Sigmoid colon (tissue), 4 donors: ENCODE results near the gene SPATA20.

ENCODE experiments used
- CTCF ChIP-seq, 4 experiments: fragments of 450-650 bp in 3 of 4; fragments of 200-600 bp in 1 of 4; IDR thresholded peaks; one replicate each; pipeline ENCODE4 v1.5.1; 2016 to 2019; ENCODE audit warnings: antibody characterized with exemption in 4 of 4, mild to moderate bottlenecking in 3 of 4, moderate library complexity in 2 of 4
- EP300 ChIP-seq, 4 donors: sonication (generic); formaldehyde crosslinking; IDR thresholded peaks; one replicate each; pipeline ENCODE4 v1.6.1; 2017; ENCODE audit warnings: antibody characterized with exemption in 4 of 4
- POLR2A ChIP-seq, 2 donors: fragments of 450-650 bp; IDR thresholded peaks; one replicate each; pipeline ENCODE4 v1.6.1; 2016; ENCODE audit warnings: antibody characterized with exemption in 2 of 2, mild to moderate bottlenecking in 2 of 2, moderate library complexity in 2 of 2
- POLR2AphosphoS5 ChIP-seq, 4 donors: sonication (generic); formaldehyde crosslinking; IDR thresholded peaks; one replicate each; pipeline ENCODE4 v1.6.1; 2017; ENCODE audit warnings: antibody characterized with exemption in 4 of 4

- no peak for TF ChIP-seq CTCF (IDR thresholded peaks at IDR 0.05)
- TF ChIP-seq POLR2A (IDR thresholded peaks at IDR 0.05), result no peak
- TF ChIP-seq POLR2AphosphoS5 (IDR thresholded peaks at IDR 0.05), result no peak
- no peak for TF ChIP-seq EP300 (IDR thresholded peaks at IDR 0.05)
These were observed 23.8 kb upstream of the SPATA20 start for GRCh38 chr17:50523208-50523607.
